Measurements from ENCODE around the gene RING1.

Gene RING1

DNA sequence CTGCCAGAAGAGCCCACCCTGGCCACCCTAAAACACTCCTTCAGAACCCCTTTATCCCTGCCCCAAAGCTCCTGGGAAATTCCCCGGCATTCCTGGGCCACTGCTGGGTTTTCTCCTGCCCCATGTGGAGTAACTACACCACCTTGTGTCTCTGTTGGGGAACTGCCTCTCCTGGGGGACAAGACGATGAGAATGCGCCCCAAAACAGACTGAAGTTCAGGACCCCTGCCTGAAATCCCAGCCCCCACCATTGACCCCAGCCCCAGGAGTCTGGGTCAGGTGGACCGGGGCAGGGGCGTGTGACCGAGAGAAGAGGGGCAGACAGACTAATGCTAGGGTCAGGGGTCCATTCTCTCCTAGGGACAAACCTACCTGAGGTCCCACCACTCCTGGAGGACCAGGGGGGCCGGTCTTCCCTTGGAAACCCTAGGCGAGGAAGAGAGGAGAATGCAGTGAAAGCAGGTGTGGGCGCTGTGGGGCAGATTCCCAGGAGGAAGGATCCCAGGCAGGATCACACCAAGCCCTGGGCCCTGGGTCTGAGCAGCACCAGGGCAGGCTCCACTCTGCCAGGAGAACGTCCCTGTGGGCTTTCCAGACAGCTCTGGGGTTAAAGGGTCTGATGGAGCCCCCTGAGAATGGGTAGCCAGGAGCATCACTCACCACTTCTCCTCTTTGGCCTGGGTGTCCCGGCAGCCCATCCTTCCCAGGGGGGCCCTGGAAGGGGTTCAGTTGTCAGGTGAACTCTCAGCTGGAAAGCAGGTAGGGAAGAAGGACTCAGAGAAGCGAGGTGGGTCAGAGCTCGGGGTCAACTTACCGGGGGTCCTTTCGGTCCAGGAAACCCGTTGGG lies 35.4 kb upstream of the RING1 start:
- no peak for DNase-seq

DNA sequence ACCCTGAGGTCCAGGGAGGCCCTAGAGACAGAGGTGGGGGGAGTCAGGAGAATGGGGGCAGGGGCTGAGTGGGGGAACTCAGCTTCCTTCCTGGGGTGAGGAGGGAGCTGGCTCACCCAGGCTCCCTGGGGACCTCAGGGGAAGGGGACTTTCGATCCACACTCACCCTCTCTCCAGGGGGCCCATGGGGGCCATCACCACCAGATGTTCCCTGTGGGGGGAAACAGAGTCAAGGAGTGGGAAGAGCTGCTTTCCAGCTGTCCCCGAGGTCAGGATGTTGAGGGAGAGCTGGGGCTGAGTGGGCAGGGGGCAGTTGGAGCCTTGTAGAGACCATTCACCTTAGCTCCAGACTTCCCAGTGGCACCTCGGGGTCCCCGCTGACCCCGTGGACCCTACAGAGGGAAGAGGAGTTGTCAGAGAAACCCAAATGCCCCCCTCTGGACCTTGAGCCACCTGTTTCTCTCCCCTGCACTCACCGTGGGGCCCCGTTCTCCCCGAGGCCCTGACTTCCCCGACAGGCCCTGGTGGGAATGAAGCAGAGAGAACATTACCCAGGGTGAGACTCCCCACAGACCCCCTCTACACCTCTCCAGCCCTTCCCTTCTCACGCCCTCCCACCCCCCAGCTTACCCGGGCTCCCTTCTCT lies 34.6 kb upstream of the RING1 start:
- DNase-seq, result no peak

DNA sequence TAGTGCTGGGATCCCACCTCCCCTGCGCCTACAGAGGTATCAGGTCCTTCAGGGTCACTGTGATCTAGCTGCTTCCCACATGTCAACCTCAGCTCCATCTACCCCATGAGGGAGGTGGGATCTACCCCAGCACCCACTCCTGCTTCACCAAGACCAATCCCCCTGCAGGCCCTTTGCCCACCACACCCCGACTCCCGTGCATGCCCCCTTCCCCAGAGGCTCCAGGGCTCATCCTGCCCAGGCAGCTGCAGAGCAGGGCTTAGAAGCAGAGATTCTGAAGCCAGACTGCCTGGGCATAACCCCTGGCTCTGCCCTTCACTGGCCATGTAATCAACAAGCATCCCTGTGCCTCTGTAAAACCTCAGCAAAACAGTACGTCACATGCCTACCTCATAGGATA lies 33.5 kb upstream of the RING1 start:
- DNase-seq, result no peak

DNA sequence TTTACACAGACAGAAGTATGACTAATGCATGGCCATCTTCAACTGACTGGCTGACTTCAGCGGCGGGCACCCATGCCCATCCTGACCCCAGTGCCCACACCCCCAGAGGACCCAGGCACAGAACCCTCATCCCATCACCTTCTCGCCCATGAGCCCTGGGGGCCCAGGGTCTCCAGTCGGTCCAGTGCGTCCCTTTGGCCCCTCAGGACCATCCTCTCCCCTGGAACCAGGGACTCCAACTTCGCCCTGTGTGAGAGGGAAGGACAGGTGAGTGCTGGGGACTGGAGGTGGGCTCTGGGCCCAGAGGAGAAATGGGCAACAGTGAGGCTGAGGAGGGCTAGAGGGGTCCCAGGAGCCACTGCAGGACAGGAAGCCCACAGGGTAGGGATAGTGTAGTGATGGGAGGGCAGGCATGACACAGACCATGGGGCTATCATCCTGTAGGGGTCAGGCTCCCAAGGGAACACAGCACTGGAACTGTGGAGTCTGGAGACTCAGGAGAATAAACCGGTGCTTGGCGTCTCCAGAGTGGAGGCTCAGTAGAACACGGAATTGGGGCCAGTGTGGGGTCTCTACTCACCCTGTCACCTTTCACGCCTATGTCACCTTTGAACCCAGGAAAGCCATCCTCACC lies 32.7 kb upstream of the RING1 start:
- peak; percentile 23 for DNase-seq

DNA sequence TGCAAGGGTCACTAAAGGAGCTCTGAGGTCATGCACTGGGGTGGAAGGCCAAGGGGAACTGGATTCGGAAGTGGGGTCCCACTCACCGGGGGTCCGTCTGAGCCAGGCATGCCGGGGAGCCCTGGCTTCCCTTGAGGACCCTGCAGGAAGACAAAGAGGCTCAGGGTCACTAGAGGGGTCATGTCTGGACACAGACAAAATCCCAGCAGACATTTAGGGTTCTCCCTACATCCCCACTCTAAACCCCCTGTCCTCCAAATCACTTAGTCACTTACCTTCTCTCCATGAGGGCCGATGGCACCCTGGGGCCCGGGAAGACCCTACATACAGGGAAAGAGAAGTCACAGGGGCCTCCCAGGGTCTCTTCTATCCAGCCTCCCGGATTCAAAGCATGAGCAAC lies 31.4 kb upstream of the RING1 start:
- DNase-seq, result peak; percentile 24

DNA sequence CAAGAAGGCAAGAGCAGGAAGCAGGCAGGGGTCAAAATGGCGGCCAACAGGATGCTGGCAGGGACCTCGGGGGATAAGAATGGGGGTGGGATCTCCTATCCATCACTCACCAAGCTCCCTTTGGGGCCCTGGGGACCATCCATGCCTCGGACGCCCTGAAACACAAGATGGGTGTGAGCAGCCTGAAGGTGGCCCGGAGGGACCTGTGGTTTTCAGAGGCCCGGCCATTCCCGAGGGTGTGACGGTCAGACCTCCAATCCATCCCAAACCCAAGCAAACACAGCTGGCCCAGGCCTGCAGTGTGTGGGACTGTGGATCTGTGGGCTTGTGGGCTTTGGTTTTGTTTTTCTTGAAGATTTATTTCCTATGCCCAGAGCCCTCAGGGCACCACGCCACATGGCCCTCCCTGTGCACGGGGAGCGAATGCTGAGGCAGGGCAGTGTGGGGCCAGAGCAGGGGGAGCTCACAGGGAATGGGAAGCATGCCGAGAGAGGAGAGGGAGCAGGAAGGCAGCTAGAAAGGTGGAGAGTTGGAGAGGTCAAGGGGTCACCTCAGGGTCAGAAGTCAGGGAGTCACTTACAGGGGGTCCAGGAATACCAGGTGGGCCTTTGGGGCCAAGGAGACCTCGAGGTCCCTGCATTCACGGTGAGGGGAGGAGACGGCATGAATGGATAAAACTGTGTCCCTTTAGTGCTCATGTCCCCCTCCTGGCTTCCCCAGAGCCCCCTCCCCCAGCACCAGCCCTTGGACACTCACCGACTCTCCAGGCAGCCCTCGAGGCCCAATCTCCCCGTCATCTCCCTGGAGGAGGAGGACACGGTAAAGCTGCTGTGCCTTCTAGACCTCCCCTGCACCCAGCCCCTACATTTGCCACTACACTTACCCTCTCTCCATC lies 30.5 kb upstream of the RING1 start:
- peak; percentile 79 for DNase-seq

DNA sequence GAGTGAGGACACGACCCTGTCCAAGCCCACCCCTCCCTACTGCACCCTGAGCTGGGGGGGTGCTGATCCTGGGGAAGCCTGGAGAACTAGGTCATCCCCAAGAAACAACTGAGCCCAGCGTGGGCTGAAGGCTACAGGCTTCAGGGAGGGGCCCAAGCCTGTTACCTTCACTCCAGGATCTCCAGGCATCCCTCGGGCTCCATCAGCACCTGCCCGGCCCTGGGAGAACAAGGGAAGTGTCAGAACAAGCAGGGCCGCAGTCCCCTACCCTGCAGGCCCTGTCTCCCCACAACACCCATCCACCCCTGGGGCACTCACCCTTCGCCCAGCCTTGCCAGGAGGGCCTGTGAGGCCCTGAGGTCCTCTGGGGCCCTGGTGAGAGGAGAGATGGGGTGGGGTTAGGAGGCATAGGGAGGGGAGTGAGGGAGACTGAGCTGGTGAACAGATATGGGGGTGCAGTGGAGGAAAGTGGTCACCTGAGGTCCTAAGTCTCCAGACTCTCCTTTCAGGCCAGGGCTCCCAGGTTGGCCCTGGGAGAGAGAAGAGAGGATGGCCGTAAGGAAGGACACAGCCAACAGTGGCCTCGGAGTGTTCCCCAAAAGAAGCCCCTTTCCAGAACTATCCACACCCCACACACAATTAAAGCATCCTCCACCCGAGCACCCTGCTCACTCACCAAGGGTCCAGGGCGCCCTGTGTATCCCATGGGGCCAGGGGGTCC lies 29.4 kb upstream of the RING1 start:
- peak; percentile 31 for DNase-seq

DNA sequence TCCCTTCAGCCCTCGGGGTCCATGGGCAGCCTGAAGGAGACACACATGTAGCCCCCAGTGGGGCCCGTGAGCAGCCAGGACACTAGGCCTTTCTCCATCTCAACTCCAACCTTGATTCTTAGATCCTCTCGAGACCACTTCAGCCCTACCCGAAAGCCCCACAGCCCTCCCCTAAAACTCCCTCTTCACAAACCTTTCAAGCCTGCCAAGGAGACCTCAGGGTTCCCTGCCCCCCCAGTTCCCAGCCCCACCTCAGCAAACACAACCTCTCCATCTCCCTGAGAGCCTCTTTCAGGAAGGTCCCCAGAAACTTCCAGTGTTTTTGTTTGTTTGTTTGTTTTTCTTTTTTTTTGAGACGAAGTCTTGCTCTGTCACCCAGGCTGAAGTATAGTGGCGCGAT lies 27.2 kb upstream of the RING1 start:
- DNase-seq, result no peak

DNA sequence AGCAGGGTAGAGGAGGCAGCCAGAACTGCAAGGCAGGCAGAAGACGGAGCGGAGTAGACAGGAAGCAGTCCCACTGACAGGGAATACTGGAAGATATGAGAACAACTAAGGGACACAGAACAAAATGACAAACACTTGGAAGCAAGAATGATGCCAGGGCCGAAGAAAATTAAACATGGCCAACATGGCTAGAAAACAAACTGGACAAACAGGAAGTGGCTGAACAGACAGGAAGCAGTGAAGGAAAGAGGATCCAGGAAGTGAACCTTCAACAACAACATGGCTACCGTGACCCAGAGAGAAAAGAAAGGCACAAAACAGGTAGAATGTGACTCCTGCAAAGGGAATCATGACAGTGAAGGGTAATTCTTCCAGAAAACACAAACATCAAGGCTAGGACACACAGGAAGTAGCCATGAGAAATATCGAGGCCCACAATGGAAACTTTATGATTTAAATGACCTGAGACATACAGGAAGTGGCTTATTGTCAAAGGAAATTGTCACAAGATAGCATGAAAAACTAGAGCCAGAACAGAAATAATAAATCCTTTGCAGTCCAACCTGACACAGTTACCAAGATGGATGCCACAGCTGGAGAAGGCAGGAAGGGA lies 25.1 kb upstream of the RING1 start:
- DNase-seq, result no peak

DNA sequence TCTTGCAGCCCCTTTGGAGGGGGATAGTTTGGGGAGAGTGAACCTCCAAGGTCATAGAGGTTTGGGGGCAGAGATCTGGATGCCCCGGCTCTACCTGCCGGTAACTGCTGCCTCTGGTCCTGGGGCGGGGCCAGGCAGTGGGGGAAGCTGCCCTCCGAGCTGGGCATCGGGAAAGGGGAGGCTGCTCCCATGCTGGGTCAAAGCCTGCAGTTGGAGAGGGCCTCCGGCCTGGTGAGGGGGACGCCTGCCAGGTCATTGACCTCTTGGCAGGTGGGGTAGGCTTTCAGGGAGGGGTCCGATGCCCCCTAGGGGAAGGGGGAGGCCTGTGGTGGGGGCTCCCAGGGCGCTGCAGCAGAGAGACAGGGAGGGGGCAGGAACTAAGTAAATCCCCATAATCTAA lies 23.1 kb upstream of the RING1 start:
- no peak for DNase-seq

DNA sequence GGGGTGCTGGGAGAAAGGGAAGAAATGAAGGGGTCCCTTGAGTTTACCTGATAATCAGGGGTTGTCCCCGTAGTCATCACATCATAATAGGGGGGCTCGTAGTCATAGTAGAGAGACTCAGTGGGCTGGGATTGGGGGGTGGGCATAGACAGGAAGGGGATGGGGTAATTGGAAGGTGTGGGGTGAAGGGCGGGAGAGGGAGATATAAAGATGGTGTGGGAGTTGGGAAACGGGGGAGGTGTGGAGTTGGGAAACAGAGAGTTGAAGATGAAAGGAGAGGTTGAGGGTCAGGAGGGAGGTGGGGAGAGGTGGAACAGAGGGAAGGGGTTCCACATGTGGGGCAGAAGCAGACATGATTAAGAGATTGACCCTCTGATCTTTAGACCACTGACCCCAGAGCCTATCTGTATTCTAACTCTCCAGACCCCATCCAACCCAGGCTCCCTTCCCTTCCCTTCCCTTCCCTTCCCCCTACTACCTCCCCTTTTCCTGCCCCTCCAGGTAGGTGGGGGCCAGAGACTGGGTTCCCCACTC lies 22.6 kb upstream of the RING1 start:
- DNase-seq, result no peak

DNA sequence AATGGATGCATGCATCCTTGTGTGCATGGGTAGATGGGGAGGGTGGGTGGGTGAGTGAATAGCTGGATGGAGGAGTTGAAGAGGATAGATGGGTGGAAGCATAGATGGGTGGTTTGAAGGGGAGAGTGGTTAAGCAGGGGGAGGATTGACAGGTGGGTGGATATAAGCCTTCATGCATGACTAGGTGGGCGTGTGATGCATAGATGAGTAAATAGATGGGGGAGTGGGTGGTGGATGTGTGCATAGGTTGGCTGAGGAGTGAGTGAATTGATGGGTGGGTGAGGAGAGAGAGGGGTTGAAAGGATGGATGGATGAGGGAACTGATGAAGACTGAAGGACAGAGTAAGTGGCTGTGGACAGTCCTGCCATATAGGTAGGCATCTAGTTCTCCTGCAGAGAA lies 20.5 kb upstream of the RING1 start:
- DNase-seq, result no peak

DNA sequence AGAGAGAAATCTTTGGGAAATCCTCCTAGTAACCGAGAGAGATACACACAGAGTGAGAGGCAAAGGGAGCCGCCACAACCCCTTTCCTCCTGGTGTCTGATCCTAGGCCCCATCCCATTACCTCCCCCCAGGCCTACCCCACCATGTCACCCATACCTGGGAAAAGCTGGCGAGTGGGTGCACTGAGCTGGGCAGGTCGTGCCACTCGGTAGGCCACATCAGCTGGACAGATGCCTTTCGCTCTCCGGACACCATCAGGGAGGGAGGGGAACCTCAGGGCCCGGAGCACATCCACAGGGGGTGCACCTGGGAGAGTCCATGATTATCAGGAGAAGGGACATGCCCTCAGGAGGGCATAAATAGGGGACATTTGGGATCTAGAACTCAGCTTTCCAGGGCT lies 19.1 kb upstream of the RING1 start:
- DNase-seq, result no peak

DNA sequence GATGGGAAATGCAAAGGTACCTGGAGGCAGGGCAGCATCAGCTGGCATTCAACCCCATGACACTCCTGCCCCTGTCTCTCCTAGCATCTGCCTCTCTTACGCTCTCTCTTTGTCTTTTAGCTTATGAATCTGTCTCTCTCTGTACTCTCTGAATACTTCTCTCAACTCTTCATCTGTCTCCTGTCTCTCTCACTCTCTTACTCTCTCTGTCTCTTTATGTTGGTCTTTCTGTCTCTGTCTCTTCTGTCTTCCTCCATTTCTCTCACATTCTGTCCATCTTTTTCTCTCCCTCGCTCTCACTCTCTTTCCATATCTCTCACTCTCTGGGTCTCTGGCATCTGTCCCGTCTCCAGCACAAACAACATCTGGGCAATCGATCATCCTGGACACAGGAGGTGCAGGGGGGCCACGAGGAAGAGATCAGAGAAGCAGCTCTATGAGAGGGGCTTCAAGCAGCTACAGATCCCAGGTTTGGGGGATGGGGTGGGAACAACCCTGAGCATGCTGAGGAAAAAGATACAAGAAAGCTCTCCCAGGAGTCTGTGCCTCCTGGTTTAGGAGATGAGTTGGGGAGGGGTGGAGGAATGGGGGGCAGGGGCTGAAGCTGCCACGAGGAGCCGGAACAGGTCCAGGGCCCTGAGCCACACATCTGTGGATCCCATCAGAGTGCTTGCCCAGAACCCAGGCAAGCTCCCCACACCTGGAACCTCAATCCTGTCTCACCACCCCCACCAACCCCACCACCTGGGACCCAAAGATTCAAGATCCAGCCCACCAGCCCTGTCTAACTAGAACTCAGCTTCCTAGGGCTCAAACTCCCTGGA lies 18.5 kb upstream of the RING1 start:
- DNase-seq, result peak; percentile 63

DNA sequence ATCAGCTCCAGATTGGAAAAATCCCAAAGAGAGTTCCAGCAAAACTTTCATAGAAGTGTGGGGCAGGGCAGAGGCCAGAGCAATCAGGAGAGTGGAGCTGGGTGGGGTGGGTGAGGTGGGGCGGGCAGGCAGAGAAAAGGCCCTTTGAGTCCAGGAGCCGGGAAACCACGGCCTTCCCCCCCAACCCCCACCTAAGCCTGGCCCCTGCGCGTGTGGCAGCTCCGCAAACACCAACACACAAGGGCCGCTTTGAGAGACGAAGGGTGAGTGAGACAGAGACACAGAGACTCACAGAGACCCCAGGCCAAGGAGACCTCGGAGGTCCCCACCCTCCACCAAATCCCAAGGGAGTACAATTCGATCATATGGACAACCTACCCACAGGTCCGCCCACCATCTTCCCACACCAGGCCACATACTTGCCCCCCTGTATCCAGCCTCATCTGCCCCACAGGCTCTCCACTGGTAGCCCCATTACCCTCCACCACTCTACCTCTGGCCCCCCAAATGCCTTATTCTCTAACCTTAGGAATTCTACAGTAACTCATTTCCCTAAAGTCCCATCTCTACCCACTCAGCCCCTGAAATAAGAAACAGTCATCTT lies 17.7 kb upstream of the RING1 start:
- DNase-seq, result peak; percentile 77

DNA sequence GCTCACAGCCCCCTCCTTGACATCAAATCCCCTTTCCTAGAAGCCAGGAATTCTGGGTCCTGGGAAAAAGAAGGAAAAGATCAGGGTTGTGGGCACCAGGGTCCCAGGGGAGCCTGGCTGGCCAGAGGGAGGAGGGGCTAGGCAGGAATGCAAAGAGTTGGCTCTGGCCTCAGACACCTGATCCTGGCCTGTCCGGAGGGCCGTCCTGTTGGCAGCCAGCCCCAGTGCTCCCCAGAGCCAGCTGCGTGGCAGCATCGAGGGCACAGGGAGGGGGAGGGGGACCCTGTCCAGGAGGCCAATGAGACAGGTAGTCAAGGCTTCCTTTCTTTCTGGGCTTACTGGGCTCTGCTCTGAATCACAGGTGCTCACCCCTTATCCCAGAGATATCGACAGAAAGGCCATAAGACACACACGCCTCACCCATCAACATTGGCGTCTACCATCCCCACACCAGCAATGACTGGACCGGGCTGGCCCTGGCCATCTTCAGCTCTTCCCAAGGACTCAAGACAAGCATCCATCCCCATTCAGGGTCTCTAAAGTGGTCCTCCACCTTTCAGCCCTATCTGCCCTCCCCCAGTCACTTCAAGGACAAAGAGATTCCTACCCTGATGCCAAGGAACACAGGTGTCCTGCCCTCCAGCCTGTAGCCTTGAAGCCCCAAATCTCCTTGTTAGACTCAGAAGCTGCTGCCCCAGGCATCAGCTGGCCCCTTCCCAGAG lies 16.8 kb upstream of the RING1 start:
- peak; percentile 78 for DNase-seq

DNA sequence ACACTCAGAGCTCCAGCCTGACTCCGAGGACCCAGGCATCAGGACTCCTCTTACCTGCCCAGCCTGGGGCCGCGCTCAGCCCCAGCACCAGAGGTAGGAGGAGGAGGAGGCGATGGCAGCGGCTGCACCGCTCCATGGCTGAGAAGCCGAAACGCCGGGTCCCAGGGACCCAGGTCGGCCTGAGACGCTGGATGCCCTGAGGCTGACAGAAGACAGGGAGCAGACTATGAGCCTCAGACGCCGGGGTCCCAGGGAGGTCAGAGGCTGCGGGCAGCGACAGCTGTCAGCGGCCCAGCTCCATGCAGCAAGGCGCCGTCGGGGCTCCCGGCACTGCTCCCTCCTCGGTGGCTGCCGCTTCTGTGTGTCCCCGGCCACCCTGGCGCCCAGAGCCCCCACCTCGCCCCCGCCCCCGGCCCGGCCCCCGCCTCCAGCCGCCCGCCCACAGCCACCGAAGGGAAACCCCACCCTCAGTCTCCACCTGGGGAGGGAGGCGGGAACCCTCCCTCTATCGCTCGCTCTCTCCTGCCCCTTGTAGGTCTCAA lies 16.1 kb upstream of the RING1 start, which contains the start of gene COL11A2:
TSS of gene COL11A2 (minus strand) at position 363 of the 542 bp plus-strand sequence. CDS start at position 136, 227 bp downstream.
- peak; percentile 72 for DNase-seq

DNA sequence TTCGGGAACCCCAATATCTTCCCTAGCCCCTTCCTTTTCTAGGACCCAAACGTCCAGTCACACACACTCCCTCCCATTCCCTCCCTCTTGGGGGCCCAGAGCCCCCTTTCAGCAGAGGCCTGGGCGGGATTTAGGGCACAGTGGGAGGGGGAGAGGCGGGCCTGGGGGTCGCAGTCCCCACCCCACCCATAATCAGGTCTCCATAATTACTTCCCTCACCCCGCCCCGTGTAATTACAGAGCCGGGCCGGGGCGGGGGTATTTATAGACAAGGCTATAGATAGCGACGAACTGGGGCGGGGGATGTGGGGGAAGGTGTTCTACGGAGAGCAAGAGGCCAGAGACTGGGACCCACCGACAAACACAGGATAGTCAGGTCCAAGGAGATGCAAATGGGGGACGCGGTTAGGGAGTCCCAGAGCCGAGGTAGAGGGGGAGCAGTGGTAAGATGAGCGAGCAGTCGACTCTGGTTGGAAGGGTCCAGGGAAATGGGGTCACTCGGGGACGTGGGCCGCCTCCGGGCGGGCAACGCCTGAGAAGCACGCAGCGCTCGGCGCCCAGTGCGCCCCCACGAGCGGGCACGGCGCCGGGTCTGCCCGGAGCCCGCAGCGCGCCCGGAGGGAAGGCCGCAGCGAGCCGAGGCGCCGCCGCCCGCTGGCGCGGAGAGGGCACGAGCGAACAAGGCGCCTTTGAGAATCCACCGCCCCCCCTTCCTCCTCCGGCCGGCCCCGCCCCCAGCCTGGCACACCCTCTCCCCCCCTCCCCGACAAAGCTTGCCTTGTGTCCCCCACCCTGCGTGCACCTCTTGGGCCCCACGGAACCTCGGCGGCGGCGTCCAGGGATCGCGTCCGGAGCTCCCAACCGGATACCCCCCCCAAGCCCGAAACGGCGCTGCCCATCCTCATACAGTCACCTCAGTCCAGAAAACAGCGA lies 15.4 kb upstream of the RING1 start:
- DNase-seq, result peak; percentile 85
